ENCODE results near the gene ADGRB3.

GRCh38 chr6:68990317-68990716 is 355.2 kb downstream of the ADGRB3 start:
- TF ChIP-seq GATA2 (IDR thresholded peaks at IDR 0.05; ENCODE audit: low read depth, low read length), result no peak
- no peak for TF ChIP-seq GATA3 (IDR thresholded peaks at IDR 0.05; ENCODE audit: low read depth, low read length)

All from SH-SY5Y (cell line).